K562 (cell line): ENCODE measurements around the gene TRPC4. TPM values are rescaled to one million over a fixed set of nuclear protein-coding genes. Genes with fewer than 3 reads are reported as not detected.

ENCODE experiments used
- ATAC-seq: fragments of 200-7000 bp; cut with Tn5 transposase; 3 replicates; pipeline ENCODE4 v1.9.1; 2020; ENCODE audit warnings: moderate library complexity
- BruUV-seq: library from RNA; stranded (reverse); fragments of 400-500 nt; replicated peaks from 2 replicates; lab custom pipeline; 2021; lab: Mats Ljungman, UMichigan
- CTCF ChIA-PET: fragments of 300-600 bp; formaldehyde crosslinking; extraction: SDS; loops from one replicate; lab custom pipeline; 2021; ENCODE audit warnings: low intra/inter-chr PET ratio; lab: Yijun Ruan, JAX
- POLR2A ChIA-PET: fragments of 300-600, 350-650 bp; sonication (Branson Sonifier 250); formaldehyde crosslinking; extraction: SDS; loops from one replicate; lab custom pipeline; 2021; ENCODE audit warnings: antibody characterized with exemption, inconsistent platforms; lab: Yijun Ruan, JAX
- DNase-seq, 4 experiments: peaks; one replicate each; pipeline versions ENCODE4 v3.0.0 to v3.0.0-alpha.2; 2011 to 2018; ENCODE audit warnings: low spot score in 3 of 4, mixed read lengths in 3 of 4; ENCODE audit errors: extremely low read depth in 1 of 4
- FAIRE-seq: peaks from 2 replicates; lab custom pipeline; 2011; peaks lifted over from hg19 to GRCh38; lab: Jason Lieb, UNC
- H2AFZ ChIP-seq: 2 replicates; pipeline ENCODE4 v1.6.0; 2011; ENCODE audit warnings: low read depth, low read length, control low read depth, inconsistent platforms
- H3K27ac ChIP-seq: fragments of 200-600 bp; 3 replicates; pipeline ENCODE4 v1.8.0; 2011; ENCODE audit warnings: low read depth, mild to moderate bottlenecking, control low read depth, inconsistent platforms, low read length, moderate library complexity, mixed read lengths; ENCODE audit errors: extremely low read depth
- H3K27me3 ChIP-seq, 2 experiments: fragments of 300-600 bp in 1 of 2; 2 replicates in 1 of 2; 3 replicates in 1 of 2; pipeline versions ENCODE4 v1.6.0 to v1.8.0; 2011; ENCODE audit warnings: inconsistent platforms in 2 of 2, low read length in 2 of 2, mild to moderate bottlenecking in 1 of 2, mixed read lengths in 1 of 2, moderate library complexity in 1 of 2; ENCODE audit not compliant: control insufficient read depth in 2 of 2, insufficient read depth in 2 of 2
- H3K36me3 ChIP-seq: fragments of 300-600 bp; 3 replicates; pipeline ENCODE4 v1.8.0; 2011; ENCODE audit warnings: mild to moderate bottlenecking, low read length, inconsistent platforms; ENCODE audit not compliant: control insufficient read depth, insufficient read depth
- H3K4me1 ChIP-seq, 2 experiments: fragments of 200-600 bp in 1 of 2; replicated peaks in 1 of 2; 2 replicates in 1 of 2; 3 replicates in 1 of 2; pipeline versions ENCODE4 v1.5.1 to v1.8.0; 2011; ENCODE audit warnings: inconsistent platforms in 2 of 2, low read length in 2 of 2, mild to moderate bottlenecking in 1 of 2, mixed read lengths in 1 of 2, moderate library complexity in 1 of 2; ENCODE audit not compliant: control insufficient read depth in 2 of 2, insufficient read depth in 2 of 2
- H3K4me2 ChIP-seq: 2 replicates; pipeline ENCODE4 v1.6.1; 2011; ENCODE audit warnings: low read length, control low read depth, inconsistent platforms, mixed read lengths; ENCODE audit not compliant: insufficient read depth
- H3K4me3 ChIP-seq: fragments of 200-600 bp; sonication (generic), shearing (Covaris generic); 2 replicates; pipeline ENCODE4 v1.5.1; 2016; ENCODE audit warnings: control low read depth, inconsistent platforms
- H3K79me2 ChIP-seq: fragments of 200-600 bp; 3 replicates; pipeline ENCODE4 v1.8.0; 2011; ENCODE audit warnings: low read length, inconsistent platforms; ENCODE audit not compliant: control insufficient read depth, insufficient read depth
- H3K9ac ChIP-seq, 2 experiments: 2 replicates each; pipeline versions ENCODE4 v1.6.0 to v1.6.1; 2011; ENCODE audit warnings: low read depth in 2 of 2, low read length in 2 of 2, control low read depth in 1 of 2, inconsistent platforms in 1 of 2, mild to moderate bottlenecking in 1 of 2, mixed read lengths in 1 of 2; ENCODE audit not compliant: insufficient read depth in 1 of 2
- H3K9me1 ChIP-seq: one replicate; pipeline ENCODE4 v1.6.0; 2011; ENCODE audit warnings: inconsistent platforms, mild to moderate bottlenecking, low read length, moderate library complexity; ENCODE audit not compliant: control insufficient read depth, insufficient read depth
- H3K9me3 ChIP-seq: replicated peaks from 2 replicates; pipeline ENCODE4 v1.5.1; 2011; ENCODE audit warnings: low read depth, low read length, inconsistent platforms; ENCODE audit not compliant: control insufficient read depth, insufficient read depth
- H4K20me1 ChIP-seq: replicated peaks from 2 replicates; pipeline ENCODE4 v1.6.1; 2011; ENCODE audit warnings: low read length, inconsistent platforms, mixed read lengths; ENCODE audit not compliant: control insufficient read depth, insufficient read depth
- MAFK ChIP-seq: IDR thresholded peaks from 2 replicates; pipeline ENCODE4 v1.6.1; 2011; ENCODE audit warnings: low read length, improper control_type of control experiment
- NFATC3 ChIP-seq: fragments of 450-650 bp; IDR thresholded peaks from 2 replicates; pipeline ENCODE4 v1.6.1; 2017; ENCODE audit warnings: mild to moderate bottlenecking
- NFIX ChIP-seq: fragments of 250-450 bp; sonication (Bioruptor Pico); IDR thresholded peaks from 2 replicates; pipeline ENCODE4 v1.4.0; 2020; ENCODE audit warnings: low read depth, mild to moderate bottlenecking, moderate library complexity
- PYGO2 ChIP-seq: fragments of 450-650 bp; IDR thresholded peaks from 2 replicates; pipeline ENCODE4 v1.6.1; 2016; ENCODE audit warnings: mild to moderate bottlenecking, missing genetic modification characterization, moderate library complexity, missing compliant biosample characterization
- TOE1 ChIP-seq, 2 experiments: fragments of 450-650 bp in 1 of 2; sonication (generic) in 1 of 2; formaldehyde crosslinking in 1 of 2; IDR thresholded peaks; 2 replicates each; pipeline versions ENCODE4 v1.7.1 to v1.8.0; 2016 to 2022; ENCODE audit warnings: borderline replicate concordance in 2 of 2, mild to moderate bottlenecking in 2 of 2, antibody characterized with exemption in 1 of 2, inconsistent platforms in 1 of 2, low read depth in 1 of 2, missing genetic modification reagents in 1 of 2, moderate library complexity in 1 of 2
- ZNF696 ChIP-seq: fragments of 250-450 bp; sonication (Bioruptor Pico); conservative IDR thresholded peaks from 2 replicates; pipeline ENCODE4 v1.4.0; 2020; ENCODE audit warnings: mild to moderate bottlenecking, moderate library complexity
- WGBS: fragments of 100-300 bp; shearing (Covaris generic); methylation state at CpG from one replicate; pipeline ENCODE4 v1.1.6; 2016; ENCODE audit warnings: low coverage, mixed read lengths; ENCODE audit not compliant: insufficient coverage; ENCODE audit errors: missing lambda C conversion rate; 5-methylcytosine and 5-hydroxymethylcytosine counted together
- in situ Hi-C: fragments of 300-500 bp; cut with MboI; formaldehyde crosslinking; loops from 4 replicates; pipeline ENCODE4 v1.15.0; 2018; ENCODE audit warnings: inconsistent platforms, mixed read lengths
- intact Hi-C: fragments of 100-400 bp; cut with micrococcal nuclease; formaldehyde crosslinking; loops from 2 replicates; pipeline ENCODE4 v1.14.2; 2022
- polyA plus RNA-seq, 8 experiments: library from polyadenylated mRNA; depleted of rRNA in 4 of 8; stranded (reverse) in 5 of 8; unstranded in 3 of 8; fragments of >200 nt; fragmentation: Nextera tagmentation in 2 of 8; fragmentation: Illumina TruSeq in 1 of 8; extraction: Ambion mirVana in 2 of 8; extraction: Trizol in 1 of 8; gene quantifications; 2 replicates each; pipeline versions ENCODE4 v1.2.1 to v1.2.3, GENCODE V29; 2011 to 2014; ENCODE audit warnings: inconsistent platforms in 1 of 8, missing spikeins in 1 of 8
- total RNA-seq, 7 experiments: library from RNA; depleted of rRNA in 6 of 7; stranded (reverse); fragments of >200 nt in 6 of 7; fragmentation: Illumina TruSeq in 2 of 7; extraction: Trizol in 2 of 7; gene quantifications; 2 replicates each; pipeline versions ENCODE4 v1.2.1 to v1.2.3, GENCODE V29; 2011 to 2021; ENCODE audit warnings: low replicate concordance in 1 of 7
- TF ChIP-seq, protein P1 (sequence below): fragments of 450-650 bp; formaldehyde crosslinking; IDR thresholded peaks from 2 replicates; pipeline ENCODE4 v1.4.0; 2020; ENCODE audit warnings: mild to moderate bottlenecking

Gene TRPC4
- total and polyA plus RNA-seq, 9 of the 15 experiments (the other 6 are each of a cell fraction or from before 2014, with no cell fraction given), result 0.03 to 0.04 TPM; not detected in 7

DNA sequence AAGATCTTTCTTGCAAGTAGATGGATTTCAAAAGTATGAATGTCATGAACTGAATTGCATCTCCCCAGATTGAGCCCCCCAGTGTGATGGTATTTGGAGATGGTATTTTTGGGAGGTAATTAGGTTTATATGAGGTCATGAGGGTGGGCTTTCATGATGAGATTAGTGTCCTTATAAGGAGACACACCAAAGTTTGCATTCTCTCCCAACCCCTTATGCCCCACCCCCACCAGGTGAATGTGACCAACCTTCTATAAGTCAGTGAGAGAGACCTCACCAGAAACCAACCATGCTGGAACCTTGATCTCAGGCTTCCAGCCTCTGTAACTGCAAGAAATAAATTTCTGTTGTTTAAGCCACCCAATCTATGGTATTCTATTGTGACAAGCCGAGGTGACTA lies 199.7 kb downstream of the TRPC4 start:
- POLR2A ChIA-PET, result no interaction called here
- no TSS peak for BruUV-seq
- Histone ChIP-seq H3K27me3 (no peaks in the 10 kb centered on the region), H3K4me3 (no peak overlapping the region), H2AFZ (no peak overlapping the region), H3K9ac (no peak overlapping the region), H3K79me2 (no peaks in the 10 kb centered on the region), H3K27ac (no peak overlapping the region), H3K36me3 (no peaks in the 10 kb centered on the region), H3K4me1 (no peaks in the 10 kb centered on the region), H4K20me1 (no peaks in the 10 kb centered on the region), H3K9me1 (no peaks in the 10 kb centered on the region), H3K4me2 (no peak overlapping the region), H3K9me3 (no peaks in the 10 kb centered on the region)
- no peak for ATAC-seq
- intact Hi-C loops (no loop called here), in situ Hi-C loops (no loop called here)
- 13% methylated on average over 1 of the region's 1 CpG for WGBS
- no peak for FAIRE-seq
- CTCF ChIA-PET, result no interaction called here
- no peak for DNase-seq
- TF ChIP-seq MAFK (no peak), NFIX (CRISPR knock-in tag) (no peak), TOE1 (IDR thresholded peaks at IDR 0.05; ENCODE audit: borderline replicate concordance) (no peak), TOE1 (CRISPR knock-in tag; IDR thresholded peaks at IDR 0.05; ENCODE audit: borderline replicate concordance, low read depth) (no peak), ZNF696 (no peak), PYGO2 (tag) (no peak), NFATC3 (no peak)
- TF ChIP-seq, protein P1, sequence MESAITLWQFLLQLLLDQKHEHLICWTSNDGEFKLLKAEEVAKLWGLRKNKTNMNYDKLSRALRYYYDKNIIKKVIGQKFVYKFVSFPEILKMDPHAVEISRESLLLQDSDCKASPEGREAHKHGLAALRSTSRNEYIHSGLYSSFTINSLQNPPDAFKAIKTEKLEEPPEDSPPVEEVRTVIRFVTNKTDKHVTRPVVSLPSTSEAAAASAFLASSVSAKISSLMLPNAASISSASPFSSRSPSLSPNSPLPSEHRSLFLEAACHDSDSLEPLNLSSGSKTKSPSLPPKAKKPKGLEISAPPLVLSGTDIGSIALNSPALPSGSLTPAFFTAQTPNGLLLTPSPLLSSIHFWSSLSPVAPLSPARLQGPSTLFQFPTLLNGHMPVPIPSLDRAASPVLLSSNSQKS (CRISPR knock-in tag), result no peak
